Kidney epithelial cell (primary cell): ENCODE data around the gene LONP1. TPM values are rescaled to one million over a fixed set of nuclear protein-coding genes. Genes with fewer than 3 reads are reported as not detected.

Experiments used
- DNase-seq: peaks from one replicate; pipeline ENCODE4 v3.0.0-alpha.2; 2010; ENCODE audit warnings: low read depth
- H3K27me3 ChIP-seq: 2 replicates; pipeline ENCODE4 v1.6.0; 2011; ENCODE audit warnings: low read length; ENCODE audit not compliant: control insufficient read depth, insufficient read depth
- H3K36me3 ChIP-seq: 2 replicates; pipeline ENCODE4 v1.5.1; 2011; ENCODE audit warnings: low read length; ENCODE audit not compliant: control insufficient read depth, insufficient read depth
- H3K4me3 ChIP-seq: 2 replicates; pipeline ENCODE4 v1.5.1; 2011; ENCODE audit warnings: low read depth, mild to moderate bottlenecking, control low read depth, low read length
- total RNA-seq: library from RNA; depleted of rRNA; stranded (reverse); fragments of >200 nt; gene quantifications from 2 replicates; pipeline ENCODE4 v1.2.3, GENCODE V29; 2015
- TF ChIP-seq, protein P1 (sequence below): IDR thresholded peaks from 2 replicates; pipeline ENCODE4 v1.5.1; 2011; ENCODE audit warnings: mild to moderate bottlenecking, moderate library complexity, low read length, control low read depth, inconsistent platforms; ENCODE audit not compliant: insufficient read depth, poor library complexity, severe bottlenecking

The LONP1 gene
- total RNA-seq, 1 donor from 2014 or later: 151 TPM

DNA sequence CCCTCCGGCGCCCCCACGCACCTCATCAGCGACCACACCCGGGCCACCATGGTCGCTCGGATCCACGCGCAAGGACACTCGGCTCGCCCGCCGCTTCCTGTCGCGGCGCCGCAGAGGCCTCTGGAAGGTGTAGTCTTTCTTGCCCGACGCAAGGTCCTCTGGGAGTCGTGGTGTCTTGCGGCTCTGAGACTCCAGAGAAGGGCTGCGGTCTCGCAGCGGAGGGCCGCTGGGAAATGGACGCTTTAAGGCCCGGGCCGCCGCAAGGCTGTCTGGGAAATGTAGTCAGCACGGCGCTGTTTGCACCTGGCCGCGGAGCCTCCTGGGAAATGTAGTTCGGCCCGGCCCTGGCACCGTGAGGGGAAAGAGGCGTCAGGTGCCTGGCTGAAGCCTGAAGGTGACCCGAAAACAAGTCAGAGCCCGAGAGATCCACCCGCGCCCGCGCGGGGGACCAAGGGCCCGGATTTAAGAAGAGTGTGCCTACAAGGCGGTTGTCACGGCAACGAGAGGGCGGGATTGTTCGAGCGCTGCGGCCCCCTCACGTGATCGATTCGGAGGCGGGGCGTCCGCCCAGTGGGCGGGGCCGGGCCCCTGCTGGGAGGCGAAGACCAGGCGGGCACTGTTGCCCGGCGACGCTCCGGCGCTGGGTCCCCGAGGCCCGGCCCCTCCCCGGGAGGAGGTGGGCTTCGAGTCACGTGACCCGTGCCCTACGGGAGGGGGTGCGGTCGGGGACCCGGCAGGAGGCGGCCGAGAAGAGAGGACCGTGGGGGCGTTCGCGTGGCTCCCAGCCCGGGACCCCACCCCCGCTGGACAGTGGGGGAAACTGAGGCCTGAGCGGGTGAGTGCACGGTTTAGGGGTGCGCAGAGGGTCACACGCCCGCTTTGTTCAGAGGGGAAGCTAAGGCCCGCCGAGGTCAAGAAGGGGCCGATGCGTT, 39.2 kb downstream of the LONP1 start, which contains the start of the genes HSD11B1L and MICOS13:
Gene HSD11B1L, plus strand, starts transcription at position 591 of the 932 bp plus-strand sequence. CDS start 3,806 bp downstream, outside the sequence.
Gene MICOS13, minus strand, starts transcription at position 80 of the 932 bp plus-strand sequence. Its CDS starts 30 bp downstream, at position 50.
- Histone ChIP-seq H3K36me3 (no peaks in the 10 kb centered on the region), H3K4me3 (peak within 1 kb of the TSS; percentile 87), H3K27me3 (no peaks in the 10 kb centered on the region)
- DNase-seq: peak; percentile 97
- TF ChIP-seq, protein P1, sequence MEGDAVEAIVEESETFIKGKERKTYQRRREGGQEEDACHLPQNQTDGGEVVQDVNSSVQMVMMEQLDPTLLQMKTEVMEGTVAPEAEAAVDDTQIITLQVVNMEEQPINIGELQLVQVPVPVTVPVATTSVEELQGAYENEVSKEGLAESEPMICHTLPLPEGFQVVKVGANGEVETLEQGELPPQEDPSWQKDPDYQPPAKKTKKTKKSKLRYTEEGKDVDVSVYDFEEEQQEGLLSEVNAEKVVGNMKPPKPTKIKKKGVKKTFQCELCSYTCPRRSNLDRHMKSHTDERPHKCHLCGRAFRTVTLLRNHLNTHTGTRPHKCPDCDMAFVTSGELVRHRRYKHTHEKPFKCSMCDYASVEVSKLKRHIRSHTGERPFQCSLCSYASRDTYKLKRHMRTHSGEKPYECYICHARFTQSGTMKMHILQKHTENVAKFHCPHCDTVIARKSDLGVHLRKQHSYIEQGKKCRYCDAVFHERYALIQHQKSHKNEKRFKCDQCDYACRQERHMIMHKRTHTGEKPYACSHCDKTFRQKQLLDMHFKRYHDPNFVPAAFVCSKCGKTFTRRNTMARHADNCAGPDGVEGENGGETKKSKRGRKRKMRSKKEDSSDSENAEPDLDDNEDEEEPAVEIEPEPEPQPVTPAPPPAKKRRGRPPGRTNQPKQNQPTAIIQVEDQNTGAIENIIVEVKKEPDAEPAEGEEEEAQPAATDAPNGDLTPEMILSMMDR: no peak

DNA sequence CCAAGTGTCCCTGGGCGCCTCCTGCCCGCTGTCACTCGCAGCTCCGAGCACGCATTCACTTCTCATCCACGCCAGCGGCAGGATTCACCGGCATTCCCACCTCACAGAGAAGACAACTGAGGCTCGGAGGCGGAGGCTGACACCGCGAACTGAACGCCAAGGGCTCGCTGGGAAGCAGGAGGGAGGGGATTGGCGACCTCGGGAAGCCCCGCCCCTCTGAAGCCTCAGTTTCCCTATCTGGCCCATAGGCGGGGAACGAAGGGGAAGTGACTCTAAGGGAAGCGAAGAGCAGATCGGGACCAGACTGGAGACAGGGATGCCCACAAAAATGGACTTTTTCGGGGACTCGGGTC, 39.9 kb downstream of the LONP1 start:
- TF ChIP-seq, protein P1: no peak
- H3K36me3 ChIP-seq: no peaks in the 10 kb centered on the region
- no peaks in the 10 kb centered on the region for H3K27me3 ChIP-seq
- no peak for DNase-seq
- H3K4me3 ChIP-seq: peak overlapping the region; percentile 87

DNA sequence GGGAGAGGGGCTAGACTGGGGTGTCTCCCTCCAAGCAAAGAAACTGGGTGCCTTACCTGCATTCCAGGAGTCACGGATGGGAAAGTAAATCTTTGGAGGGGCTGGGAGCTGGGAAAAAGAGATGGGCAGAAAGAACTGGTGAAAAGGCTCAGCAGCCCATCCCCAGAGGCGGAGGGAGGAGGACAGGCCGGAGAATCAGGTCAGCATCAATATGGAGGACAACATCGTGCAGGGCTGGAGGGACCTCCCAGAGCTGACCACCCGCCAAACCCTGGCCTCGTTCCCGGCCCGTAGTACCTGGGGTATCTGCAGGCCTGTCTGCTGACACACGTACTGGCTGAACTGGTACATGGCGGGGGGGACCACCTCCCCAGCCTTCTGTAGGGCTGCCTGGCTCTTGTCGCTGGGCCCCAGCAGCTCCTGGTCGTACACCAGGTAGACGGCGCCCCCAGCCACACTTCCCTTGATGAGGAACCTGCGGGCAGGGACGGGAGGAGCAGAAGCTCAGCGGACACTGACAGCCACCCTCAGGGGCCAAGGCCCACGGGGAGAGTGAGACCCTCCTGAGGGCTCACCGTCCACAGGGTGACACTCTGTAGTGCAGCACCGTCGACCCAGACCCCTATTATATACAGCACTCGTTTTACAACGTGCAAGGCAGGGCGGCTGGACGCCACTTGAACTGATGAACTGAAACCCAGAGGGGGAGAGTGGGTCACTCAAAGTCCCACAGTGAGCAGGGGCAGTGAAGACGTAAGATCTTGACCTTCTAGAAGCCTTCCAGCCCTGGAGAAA, 40.5 kb downstream of the LONP1 start:
- no peak for DNase-seq
- TF ChIP-seq, protein P1: no peak
- H3K27me3 ChIP-seq: no peaks in the 10 kb centered on the region
- peak overlapping the region; percentile 87 for H3K4me3 ChIP-seq
- no peaks in the 10 kb centered on the region for H3K36me3 ChIP-seq

DNA sequence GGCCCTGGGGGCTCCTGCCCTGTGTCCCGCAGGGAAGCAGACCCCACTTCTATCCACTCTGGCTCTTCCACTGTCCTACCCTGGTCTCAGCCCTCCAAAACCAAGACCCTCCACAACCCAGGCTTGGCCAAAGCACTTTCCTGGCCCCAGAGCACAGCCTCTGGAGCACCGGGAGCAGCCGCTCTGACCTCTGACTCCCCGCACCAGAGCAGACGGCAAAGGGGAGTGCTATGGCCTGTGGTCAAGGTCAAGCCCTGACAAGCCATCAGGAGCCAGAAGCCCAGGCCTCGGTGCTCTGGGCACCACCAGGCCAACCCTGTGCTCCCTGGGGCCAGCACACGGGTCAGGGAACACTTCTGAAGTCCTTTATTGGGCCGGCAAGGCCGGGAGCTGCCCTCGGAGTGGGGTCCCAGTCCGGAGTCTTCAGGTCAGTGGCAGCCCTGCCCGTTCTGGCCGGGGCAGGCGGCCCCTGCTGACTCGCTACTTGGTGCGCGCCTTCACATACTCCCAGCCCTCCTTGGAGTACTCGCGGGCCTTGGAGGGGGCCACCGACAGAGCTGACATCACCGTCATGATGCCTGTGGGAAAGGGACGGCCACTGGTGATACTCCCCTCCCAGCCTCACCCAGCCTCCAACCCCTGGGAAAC, 41.8 kb downstream of the LONP1 start:
- no peaks in the 10 kb centered on the region for H3K36me3 ChIP-seq
- TF ChIP-seq, protein P1: no peak

DNA sequence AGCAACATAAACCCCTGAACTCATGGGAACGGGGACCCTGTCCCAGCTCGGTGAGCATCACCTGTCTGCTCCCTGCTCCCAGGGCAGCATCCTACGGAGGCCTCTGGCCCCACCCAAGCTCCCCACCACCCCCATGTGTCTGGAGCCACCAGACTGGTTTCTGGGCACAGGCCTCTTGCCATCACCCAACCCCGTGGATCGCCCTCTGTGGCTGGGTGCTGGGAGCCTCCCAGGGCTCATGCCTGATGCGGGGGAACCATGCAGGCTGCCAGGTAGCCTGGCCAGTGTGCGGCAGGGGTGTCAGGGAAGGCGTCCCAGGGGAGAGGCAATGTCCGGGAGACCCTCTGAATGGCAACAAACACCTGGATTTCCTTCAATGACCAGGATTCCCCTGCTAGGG, 42.4 kb downstream of the LONP1 start:
- no peak for DNase-seq
- no peak overlapping the region for H3K4me3 ChIP-seq
- H3K36me3 ChIP-seq: no peaks in the 10 kb centered on the region
- TF ChIP-seq, protein P1: no peak
- H3K27me3 ChIP-seq: no peaks in the 10 kb centered on the region

More for the DNA sequence above, 41.8 kb downstream of the LONP1 start:
- no peaks in the 10 kb centered on the region for H3K27me3 ChIP-seq
- no peak for DNase-seq
- no peak overlapping the region for H3K4me3 ChIP-seq
